Stimulated activated CD8-positive, alpha-beta memory T cell treated with anti-CD3 and anti-CD28 coated beads, Interleukin-12 subunit alpha, Interleukin-12 subunit beta, amount 100 ng/mL, for 4 hours (primary cell): Measurements from ENCODE around the gene KRAS.
"Not testable (repeated sequence)": the region's sequence is repeated elsewhere in the genome, so short reads cannot be mapped to it uniquely, and the experiment has no call there.

ENCODE experiments used
- DNase-seq: peaks from one replicate; pipeline ENCODE4 v3.0.0-alpha.2; 2020; ENCODE audit warnings: low read depth

KRAS gene

DNA sequence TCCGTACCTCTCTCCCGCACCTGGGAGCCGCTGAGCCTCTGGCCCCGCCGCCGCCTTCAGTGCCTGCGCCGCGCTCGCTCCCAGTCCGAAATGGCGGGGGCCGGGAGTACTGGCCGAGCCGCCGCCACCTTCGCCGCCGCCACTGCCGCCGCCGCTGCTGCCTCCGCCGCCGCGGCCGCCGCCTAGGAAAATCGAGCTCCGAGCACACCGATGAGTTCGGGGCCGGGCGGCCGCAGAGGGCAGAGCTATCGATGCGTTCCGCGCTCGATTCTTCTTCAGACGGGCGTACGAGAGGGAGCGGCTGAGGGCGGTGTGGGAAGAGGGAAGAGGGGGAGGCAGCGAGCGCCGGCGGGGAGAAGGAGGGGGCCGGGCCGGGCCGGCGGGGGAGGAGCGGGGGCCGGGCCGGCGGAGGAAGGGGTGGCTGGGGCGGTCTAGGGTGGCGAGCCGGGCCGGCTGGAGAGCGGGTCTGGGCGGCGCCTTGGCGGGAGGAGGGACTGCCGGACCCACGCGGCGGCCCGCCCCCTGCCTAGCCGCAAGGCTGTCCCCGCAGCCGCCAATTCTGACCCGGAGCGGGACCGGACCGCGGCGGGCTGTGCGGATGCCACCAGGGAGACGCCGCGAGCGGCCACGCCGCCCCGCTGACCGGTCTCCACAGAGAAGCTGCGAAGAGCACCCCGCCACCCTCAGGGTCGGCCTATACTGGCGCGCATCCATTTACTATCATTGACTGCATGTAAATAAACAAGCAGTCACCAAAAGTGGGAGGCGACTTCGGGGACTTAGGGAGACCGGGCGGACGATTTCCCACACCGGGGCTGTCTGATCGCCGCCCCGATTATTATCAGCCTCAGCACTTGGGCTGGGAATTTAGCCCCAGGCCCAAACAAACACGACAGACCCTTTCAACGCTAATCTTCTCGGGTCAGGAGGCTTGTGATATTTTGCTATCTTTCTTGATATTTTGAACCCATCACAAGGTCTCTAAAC is at the start of gene KRAS:
Gene KRAS, minus strand, starts transcription at position 186 of the 987 bp plus-strand sequence.
- DNase-seq = peak; percentile 82

DNA sequence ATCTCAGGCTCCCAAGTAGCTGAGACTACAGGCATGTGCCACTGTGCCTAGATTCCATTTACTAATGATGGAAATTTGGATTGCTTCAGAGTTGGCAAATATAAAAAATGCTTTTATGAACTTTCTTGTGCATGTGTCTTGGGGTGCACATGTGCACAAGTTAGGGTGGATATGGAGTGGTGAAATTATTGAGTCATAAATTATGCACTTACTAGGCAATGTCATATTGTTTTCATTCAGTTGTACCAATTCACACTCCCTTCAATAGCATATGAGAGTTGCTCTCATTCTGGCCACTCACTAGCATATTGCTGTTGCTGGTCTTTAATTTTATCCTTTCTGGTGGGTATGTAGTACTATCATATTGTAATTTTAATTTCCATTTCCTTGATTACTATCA is 45.7 kb upstream of the KRAS start:
- no peak for DNase-seq

DNA sequence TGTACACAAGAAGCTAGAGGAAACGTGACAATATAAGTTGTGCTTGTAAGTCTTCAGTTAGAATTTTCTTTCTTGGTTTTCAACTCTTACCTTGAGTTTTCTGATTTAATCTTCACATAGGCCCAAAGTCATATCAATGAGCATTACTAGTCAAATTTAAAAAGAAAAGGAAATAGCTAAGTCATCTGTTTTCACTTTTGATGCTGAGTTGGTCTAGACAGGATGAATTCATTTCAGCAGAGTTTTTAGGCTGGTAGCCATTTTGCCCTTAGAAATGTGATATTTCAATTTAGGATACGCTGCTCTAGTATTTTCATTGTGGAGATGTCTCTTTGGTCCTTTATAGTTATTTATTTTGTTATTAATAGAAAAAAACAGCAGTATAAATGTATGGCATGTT is 44.6 kb upstream of the KRAS start:
- no peak for DNase-seq

DNA sequence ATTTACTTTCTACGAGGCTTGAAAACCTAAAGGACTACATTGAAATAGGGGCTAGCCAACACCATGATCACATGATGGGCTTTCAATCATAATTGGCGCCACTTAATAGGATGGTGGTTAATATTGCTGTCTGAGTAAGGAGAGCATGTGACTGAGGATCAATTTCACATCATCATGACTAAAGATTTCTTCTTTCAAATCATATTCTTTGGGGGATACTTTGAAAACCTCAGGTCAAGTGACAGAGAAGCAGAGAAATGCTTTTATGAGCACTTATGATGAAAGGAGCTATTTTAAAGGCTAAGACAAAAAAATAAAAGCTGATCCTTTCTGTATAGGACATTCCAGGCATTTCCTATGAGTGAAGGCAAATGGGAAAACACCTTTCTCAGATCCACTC is 42.9 kb upstream of the KRAS start:
- no peak for DNase-seq

DNA sequence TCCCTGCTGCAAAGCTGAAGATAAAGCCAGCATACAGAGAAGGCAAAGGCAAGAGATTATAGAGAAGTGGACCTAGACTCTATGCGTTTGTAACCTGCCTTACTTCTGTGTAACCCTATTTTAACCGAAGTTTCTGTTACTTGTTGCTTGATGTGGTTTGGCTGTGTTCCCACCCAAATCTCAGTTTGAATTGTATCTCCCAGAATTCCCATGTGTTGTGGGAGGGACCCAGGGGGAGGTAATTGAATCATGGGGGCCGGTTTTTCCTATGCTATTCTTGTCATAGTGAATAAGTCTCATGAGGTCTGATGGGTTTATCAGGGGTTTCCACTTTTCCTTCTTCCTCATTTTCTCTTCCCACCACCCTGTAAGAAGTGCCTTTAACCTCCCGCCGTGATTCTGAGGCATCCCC is 42.1 kb upstream of the KRAS start:
- DNase-seq = not testable (repeated sequence)

DNA sequence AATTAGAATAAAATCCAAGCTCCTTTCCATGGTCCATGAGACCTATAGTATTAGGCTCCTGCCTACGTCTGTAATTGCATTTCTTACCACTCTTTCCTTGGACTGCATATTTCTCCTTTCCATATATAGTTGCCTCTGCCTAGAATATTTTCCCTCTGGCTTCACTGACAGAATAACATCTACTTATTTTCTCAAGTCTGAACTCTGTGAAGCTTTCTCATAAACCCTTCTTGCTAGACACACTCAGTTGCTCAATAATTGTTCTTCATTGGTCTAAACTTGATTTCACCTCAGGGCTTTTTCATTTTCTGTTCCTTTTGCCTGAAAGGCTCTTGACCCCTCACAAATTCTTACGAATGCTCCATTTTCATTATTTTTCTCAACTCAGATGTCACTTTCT is 36.9 kb upstream of the KRAS start:
- no peak for DNase-seq

DNA sequence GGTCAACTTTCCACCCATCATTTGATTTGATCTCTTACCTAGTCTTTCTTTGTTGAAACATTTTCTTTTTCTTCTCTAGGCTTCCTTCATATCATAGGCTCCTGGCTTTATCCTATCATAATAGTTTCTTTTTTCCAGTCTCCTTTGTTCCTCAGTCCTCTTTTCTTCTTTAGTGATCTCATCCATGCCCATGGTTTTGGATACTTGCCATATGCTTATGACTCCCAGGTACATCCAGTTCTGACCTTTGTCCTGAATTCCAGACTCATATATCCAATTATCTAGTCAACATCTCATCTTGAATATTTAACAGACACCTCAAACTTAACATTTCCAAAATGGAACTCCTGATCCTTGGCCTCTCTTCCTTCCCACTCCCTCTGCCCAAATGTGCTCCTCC is 36.1 kb upstream of the KRAS start:
- DNase-seq = no peak

DNA sequence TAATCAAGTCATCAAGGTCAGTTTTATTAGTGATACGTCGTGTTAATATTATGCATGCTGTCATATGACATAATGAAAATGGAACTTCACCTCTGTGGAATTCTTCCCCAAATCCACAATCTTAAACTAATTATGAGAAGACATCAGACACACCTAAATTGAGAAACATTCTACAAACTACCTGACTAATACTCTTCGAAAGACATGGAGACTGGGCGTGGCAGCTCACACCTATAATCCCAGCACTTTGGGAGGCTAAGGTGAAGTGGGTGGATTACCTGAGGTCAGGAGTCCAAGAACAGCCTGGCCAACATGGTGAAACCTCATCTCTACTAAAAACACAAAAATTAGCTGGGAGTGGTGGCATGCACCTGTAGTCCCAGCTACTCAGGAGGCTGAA is 33.3 kb upstream of the KRAS start:
- no peak for DNase-seq

DNA sequence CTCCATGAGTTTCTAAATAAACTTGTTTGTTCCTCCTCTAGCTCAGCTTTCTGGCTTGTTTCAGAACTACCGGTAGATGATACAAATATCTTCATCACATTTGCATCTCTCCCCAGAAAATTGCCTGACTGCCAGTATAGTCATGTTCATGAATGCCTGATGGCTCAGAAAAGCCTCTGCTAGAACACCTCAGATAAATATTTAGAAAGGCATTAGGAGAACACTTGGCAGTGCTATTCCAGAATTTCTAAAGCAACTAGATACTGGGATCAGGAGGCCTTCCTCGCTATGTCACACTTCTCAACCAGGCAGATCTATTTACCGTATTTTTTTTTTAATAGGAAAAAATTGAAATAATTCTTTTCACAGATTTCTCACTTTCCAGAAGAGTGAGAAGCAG is 32.3 kb upstream of the KRAS start:
- no peak for DNase-seq

DNA sequence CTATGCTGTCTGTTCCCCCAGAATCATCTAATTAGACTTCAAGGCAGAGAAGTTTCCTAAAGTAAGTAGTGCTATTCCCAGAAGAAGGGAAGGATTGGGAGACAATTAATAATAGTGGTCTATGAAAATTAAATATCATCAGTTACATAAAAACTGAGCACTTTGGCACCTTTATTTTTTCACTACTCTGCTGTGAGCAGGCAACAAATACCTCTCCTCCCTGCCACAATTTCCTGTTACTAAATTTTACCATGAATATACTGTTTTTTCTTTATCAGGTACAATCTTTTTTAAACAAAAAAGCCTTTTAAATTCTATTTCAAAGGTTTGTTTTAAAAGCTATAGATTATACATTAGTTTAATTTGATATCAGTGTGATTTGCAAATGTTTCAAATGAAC is 29.4 kb upstream of the KRAS start:
- DNase-seq = no peak

DNA sequence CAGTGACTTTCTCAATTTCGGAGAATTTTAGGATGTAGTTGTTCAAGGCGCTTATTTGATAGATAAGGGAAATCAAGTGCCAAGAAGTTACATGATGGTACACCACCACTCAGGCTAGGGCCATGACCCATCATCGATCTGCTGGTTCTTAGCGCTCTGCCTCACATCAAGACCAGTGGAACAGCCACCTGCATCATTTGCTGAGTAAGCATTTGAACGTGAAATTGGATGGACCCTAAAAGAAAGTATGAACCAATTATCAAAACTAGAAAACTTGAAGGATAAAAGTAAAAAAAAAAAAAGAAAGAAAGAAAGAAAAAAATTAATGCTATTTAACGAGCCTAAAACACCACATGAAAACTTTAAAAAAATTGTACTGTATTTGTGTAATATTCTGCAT is 27.5 kb upstream of the KRAS start:
- DNase-seq = no peak

DNA sequence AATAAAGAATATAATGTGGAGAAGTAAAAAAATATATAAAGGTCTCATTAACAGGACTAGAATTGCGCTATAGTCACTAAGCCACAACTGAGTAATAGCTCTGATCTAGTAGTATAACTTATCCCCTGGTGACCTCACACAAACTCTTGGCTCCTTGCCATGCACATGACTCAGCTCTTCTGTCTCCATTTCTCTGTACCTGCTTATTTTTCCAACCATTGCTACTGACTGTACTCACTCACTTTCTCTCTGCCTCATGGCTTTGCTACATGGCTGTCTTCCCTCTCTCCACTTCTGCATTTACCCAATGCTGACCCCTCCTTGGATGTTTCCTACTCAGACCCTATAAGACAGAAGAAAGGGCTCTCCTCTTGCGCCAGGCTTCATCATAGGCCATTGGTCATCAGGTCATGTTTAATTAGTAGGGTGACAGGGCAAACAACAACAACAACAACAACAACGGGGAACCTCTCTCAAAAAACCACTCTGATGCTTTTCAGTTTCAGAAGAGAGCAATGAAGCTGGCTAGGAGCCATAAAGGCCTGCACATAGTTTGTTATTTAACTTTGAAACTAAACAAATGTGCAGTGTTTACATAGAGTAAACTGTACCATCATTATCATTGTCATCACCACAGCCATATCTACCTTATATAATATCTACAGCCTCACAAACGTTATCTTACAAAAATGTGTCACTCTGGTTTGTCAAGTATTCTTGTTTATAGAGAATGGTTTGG is 25.6 kb upstream of the KRAS start:
- DNase-seq = peak; percentile 46

DNA sequence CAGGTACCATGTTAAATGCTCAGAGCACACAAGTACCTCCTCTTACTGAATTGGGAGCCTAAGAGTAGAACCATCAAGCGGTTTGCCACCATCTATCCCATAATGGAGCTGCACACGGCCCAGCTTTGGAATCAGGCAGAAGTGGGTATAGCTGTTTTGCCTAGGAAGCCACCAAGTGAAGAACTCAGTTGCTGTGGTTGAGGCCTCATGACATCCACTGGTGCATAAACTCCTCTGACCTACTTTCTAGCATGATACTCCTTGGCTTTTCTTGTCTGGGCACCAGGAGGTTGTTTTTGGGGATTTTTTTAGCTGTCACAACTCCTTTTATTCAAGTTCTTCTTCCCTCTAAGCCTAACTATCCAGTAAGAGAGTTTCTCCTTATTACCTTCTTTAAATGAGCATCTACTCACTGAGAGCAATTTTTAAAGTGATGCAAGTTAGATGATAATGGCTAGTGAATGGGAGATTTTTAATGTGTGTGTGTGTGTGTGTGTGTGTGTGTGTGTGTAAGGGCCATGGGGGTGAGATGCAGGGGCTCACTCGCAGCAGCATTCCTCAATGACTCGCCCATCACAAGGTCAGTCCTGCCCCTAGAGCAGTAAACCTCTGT is 20.9 kb upstream of the KRAS start:
- DNase-seq = no peak

DNA sequence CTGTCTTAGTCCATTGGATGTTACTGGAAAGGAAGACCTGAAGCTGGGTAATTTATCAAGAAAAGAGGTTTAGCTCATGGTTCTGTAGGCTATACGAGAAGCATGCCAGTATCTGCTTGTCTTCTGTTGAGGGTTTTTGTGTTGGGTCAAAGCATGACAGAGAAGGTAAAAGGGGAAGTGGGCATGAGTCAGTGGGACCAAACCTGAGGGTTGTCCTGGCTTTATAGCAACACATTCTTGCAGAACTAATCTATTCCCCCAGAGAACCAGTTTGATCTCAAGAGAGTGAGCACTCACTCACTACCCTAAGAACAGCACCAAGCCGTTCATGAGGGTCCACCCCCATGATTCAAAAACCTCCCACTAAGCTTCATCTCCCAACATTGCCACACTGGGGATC is 19.0 kb upstream of the KRAS start:
- DNase-seq = no peak

DNA sequence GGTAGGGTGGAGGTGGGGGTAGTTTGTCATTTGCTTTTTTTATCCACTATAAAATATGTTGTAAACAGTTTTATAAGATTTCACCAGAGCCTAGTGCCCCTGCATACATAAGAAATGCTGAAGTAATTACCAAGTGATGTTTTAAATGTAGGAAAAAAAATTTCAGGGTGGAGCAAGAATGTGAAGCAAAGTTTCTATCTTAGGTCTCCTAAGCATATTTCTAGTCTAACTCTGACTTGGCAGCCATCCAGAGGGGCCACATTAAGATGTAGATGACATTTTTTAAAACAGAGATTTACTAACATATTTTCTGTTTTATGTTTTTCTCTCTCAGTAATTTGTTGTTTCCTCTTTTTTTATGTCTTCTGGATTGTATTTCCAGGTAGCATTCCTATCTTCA is 15.8 kb upstream of the KRAS start:
- no peak for DNase-seq

DNA sequence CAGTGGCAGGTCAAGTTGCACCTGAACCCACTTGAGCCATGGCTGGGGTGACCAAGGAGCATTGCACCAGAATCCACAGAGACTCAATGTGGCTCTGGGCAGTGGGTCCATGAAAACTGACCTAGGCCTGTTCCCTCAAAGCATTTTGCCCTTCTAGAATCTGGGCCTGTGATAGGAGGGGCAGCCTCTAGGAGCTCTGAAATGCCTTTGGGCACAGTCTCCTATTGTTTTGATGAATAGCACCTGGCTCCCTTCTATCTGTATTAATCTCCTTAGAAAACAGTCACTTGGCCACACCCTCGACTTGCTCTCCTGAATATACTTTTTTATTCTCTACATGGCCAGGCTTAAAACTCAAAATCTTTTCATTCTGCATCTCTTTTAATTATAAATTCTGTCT is 14.1 kb upstream of the KRAS start:
- DNase-seq = no peak

DNA sequence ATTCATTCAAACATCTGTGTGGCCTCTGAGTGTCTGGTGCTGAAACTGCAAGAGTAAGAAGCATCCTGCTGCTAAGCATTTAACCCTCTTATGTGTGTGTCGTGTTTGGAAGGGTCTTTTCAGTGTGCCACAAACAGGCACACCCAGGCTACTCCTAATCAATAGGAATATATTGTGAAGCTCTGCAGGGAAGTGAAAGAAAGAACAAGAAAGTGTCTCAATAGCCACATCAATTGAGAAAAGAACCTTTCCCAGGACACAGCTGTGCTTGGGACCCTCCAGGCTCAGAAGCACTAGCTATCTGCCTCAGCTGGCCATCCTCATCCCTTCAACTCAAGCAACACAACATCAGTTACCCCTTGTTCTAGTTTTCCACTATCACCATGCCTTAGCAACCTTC is 13.4 kb upstream of the KRAS start:
- no peak for DNase-seq

DNA sequence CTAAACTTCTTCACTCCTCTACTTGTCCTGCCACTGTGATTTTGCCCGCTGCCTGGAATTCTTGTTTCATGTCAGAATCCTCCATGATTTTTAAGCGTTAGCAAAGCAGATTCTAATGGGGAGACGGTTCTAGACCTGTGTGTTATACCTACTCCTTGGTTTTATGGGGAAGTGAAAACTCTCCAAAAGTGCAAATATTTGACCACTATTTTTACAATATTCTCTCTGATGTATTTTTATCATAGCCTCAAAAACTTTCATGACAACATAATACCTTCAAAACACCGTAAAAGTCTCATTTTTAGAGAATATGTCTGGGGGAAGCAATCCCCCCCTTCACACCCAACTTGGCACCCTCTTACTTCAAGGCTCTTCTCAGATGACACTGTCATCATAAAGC is 12.9 kb upstream of the KRAS start:
- DNase-seq = no peak

DNA sequence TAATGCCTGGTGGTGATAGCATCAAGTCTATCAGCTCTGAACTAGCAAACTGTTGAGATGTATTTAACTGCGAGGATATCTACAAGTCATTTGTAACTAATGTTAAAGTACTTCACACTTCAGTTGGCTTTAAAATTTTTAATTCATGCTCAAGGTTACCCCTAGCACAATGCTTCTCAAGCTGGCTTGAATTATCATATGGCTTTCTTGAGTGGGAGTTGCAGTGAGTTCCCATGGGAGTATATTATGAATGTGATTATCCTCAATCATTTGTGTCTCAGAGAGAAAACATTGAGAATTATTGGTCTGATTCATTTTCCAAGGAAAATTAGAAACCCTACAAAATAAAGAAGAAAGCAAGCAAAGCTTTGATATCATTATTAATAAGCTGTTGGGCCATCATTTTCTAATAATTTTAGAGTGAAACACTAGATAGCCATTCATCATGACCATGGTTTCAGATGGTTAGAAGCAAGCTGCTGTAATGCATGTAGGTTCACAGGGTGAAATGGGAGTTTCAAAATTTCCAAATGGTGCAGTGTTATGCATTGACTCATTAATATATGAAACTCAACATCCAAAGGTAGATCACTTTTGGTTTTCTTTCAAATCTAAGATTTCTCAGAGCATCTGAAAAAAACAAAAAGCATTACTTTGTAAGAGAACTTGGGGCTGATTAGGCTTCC is 11.8 kb upstream of the KRAS start:
- DNase-seq = no peak

DNA sequence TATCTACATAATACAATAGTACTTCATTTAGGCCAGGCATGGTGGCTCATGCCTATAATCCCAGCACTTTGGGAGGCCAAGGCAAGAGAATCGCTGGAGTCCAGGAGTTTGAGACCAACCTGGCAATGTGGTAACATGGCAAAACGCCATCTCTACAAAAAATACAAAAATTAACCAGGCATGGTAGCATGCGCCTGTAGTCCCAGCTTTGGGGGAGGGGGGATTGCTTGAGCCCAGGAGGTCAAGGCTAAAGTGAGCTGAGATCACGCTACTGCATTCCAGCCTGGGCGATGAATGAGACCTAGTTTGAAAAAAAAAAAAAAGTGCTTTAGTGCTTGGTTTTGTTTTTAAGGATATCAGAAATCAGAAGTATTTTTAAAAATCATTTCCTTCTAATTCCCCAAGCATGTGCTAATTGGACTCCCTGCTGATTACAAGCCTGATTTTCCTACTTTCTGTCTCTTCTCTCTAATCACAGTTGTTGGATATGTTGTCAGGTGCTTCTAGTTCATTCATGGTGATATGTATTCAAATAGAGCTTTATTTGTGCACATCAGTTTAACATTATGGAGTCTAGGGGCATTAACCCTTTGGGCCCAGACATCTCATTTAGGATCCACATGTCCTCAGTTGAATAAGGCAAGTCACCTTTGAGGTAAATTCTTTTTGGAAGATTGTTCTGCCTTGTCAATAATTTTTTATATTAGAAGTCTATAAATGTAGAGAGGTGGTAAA is 7.0 kb upstream of the KRAS start:
- no peak for DNase-seq

DNA sequence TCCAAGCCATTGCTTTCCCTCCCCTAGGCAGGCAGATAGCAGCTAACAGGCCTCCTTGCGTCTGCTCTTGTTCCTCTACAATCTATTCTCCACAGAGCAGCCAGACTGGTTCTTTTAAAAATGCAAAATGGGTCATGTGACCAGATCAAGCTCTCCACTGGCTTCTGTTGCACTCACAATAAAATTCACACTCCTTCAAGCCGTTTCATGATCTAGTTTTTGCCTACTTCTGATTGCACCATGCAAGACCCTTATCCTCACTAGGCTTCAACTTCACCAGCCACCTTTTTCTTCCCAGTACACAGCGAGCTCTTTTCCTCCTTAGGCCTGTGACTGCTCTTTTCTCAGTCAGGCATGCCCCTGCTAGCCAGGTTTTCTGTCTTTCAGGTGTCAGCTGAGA is 6.1 kb upstream of the KRAS start:
- no peak for DNase-seq

DNA sequence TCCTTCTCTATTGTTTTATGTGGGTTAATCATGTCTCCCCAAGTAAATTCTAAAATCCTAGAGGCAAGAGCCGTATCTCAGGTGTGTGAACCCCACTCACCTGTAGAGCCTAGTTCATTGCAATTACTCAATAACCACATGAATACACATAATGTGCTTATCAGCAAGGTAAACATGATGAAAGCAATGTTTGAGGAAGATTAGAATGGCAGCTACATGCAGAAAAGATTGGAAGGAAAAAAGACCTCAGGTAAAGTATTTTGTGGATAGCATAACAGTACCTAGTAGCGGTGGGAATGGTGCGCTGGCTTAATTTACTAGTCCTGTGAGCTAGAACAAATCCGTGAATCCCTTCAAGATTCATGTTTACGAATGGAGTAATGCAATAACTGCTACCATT is 5.3 kb upstream of the KRAS start:
- DNase-seq = no peak
